GM21367 (cell line): ENCODE measurements around the gene TAF11L7.
"Not testable (repeated sequence)": the region's sequence is repeated elsewhere in the genome, so short reads cannot be mapped to it uniquely, and the experiment has no call there.

Source experiments
- ATAC-seq: cut with Tn5 transposase; IDR thresholded peaks from one replicate; pipeline ENCODE4 v1.9.1; 2021; ENCODE audit not compliant: unreplicated experiment

The TAF11L7 gene

DNA sequence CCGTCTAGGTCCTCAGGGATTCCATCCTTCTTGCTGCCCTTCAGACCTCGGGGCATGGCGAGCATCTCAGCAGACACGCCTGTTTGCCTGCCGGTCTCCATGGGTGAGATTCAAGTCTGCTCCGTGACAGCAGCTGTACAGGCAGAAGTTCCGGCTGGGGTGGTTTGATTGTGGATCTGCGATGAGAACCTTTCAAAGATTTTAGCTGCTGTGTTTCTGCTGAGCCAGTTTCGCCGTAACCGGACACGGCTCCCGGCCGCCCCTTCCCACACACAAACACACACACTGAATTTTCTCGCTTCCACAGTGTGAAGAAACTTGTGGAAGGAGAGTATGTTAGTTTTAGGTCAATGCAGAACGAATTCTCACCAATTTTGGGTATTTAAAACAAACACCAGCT lies at the start of gene TAF11L7:
TSS of gene TAF11L7 (minus strand) at position 101 of the 400 bp plus-strand sequence.
- not testable (repeated sequence) for ATAC-seq

DNA sequence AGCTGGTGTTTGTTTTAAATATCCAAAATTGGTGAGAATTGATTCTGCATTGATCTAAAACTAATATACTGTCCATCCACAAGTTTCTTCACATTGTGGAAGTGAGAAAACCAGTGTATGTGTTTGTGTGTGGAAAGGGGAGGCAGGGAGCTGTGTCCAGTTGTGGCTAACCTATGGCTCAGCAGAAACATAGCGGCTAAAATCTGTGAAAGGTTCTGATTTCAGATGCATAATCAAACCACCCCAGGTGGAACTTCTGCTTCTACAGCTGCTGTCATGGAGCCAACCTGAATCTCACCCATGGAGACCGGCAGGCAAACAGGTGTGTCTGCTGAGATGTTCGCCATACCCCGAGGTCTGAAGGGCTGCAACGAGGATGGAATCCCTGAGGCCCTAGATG lies 48.6 kb upstream of the TAF11L7 start, which contains the start of gene TAF11L14:
TSS of gene TAF11L14 (plus strand) at position 301 of the 400 bp plus-strand sequence.
- no peak for ATAC-seq

DNA sequence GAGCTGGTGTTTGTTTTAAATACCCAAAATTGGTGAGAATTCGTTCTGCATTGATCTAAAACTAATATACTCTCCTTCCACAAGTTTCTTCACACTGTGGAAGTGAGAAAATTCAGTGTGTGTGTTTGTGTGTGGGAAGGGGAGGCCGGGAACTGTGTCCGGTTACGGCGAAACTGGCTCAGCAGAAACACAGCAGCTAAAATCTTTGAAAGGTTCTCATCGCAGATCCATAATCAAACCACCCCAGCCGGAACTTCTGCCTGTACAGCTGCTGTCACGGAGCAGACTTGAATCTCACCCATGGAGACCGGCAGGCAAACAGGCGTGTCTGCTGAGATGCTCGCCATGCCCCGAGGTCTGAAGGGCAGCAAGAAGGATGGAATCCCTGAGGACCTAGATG lies 46.2 kb upstream of the TAF11L7 start, which contains the start of gene TAF11L13:
TSS of gene TAF11L13 (plus strand) at position 301 of the 400 bp plus-strand sequence.
- ATAC-seq, result not testable (repeated sequence)

DNA sequence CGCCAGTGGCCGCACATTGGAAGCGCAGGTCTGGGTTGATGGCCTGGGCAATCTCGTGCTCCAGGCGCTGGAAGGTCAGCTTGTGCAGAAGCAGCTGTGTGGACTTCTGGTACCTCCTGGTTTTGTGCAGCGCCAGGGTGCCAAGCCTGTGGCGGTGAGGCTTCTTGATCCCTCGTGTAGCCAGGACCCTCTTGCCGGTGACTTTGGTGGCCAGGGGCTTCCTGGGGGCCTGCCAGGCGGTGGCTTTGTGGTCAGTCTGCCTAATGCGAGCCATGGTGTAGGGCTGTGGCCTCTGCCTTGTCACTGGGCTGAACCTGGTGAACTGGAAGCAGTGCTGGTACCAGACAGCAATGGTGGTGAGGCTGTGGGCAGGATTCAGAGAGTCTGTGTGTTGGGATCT lies 40.1 kb upstream of the TAF11L7 start:
- no peak for ATAC-seq

DNA sequence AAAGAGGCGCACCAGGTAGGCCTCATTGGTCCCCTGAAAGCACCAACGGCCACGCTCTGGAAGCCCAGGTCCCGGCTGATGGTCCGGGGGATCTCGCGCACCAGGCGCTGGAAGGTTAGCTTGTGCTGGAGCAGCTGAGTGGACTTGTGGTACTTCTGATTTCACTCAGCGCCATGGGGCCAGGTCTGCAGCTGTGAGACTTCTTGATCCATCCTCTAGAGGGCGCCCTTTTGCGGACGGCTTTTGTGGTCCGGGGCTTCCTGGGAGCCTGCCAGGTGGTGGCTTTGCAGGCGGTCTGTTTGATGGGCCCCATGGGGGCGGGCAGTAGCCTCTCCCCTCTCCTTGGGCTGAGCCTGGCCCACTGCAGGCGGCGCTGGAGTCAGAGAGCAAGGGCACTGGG lies 35.1 kb upstream of the TAF11L7 start:
- no peak for ATAC-seq

DNA sequence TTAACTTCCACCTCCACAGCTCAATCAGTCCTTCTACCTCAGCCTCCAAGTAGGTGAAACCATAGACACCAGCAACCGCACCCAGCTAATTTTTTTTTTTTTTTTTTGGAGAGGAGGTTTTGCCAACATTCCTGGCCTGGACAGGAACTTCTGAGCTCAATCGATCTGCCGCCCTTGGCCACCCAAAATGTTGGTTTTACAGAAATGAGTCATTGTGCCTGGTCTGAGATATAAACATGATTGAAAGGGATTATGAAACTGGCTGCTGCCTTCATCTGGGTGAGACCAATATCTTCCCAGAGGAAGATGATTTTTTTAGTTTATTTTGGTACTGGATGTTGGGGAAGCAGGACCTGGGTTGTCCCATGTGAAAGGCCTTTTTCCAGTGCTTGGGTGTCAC lies 33.8 kb upstream of the TAF11L7 start:
- no peak for ATAC-seq

DNA sequence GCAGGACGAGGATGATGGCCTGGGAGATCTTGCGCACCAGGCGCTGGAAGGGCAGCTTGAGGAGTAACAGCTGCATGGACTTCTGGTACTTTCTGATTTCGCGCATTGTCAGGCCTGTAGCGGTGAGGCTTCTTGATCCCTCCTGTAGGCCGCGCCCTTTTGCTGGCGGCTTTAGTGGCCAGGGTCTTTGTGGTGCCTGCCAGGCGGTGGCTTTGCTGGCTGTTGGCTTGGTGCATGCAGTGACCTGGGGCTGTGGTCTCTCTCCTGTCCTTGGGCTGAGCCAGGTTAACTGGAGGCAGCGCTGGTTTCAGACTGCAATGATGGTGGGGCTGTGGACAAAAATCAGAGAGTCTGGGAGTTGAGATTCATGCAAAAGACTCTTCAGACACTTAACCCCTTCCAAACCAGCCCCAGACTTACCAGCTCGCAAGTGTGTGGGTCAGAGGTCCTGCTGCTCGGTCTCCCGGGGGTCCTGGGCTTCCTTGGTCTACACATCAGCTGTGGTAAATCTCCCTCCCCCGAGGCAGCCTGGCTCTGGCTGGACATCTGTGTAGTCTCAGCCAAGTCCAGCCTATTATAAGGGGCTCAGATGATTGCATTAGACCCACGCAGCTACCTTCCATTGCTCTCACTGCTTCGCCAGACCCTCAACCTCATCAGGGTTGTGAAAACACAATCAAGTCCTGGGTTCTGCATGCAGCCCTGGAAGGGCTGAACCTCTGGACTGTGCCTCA lies 29.5 kb upstream of the TAF11L7 start:
- ATAC-seq, result no peak

DNA sequence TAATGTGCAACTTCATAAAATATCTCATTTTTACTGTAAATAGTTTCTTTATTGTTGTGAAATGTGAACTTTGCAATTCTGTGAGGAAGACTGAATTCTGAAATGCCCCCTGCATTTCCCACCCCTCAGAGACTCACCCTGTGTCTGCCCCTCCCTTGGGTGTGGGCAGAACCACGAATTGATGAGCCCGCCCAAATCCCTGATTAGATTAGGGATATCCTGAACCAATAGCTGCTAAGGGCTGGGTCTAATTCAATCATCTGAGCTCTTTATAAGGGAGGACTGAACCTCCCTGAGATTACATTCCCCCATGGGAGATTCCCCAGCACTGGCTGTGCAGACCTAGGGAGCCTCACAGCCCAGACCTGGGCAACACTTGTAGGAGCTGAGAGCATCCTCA lies 24.5 kb upstream of the TAF11L7 start, which contains the start of gene TAF11L12:
TSS of gene TAF11L12 (plus strand) at position 301 of the 400 bp plus-strand sequence.
- ATAC-seq, result not testable (repeated sequence)

DNA sequence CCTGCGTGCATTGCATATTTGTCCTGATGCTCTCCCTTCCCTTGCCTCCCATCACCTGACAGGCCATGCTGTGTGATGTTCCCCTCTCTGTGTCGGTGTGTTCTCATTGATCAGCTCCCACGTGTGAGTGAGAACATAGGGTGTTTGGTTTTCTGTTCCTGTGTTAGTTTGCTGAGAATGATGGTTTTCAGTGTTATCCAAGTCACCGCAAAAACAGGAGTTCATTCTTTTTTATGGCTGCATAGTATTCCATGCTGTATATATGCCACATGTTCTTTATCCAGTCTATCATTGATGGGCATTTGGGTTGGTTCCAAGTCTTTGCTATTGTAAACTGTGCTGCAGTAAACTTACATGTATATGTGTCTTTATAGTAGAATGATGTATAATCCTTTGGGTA lies 21.9 kb upstream of the TAF11L7 start:
- ATAC-seq, result not testable (repeated sequence)

DNA sequence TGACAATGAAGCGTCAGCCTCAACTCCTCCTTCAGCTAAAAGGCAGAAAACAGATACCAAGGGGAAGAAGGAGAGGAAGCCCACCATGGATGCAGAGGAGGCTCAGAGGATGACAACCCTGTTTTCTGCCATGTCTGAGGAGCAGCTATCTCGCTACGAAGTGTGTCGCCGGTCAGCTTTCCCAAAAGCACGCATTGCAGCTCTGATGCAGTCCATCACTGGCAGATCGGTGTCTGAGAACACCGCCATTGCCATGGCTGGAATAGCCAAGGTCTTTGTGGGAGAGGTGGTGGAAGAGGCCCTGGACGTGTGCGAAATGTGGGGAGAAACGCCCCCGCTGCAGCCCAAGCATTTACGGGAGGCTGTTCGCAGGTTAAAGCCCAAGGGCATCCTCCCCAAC lies 19.4 kb upstream of the TAF11L7 start:
- ATAC-seq, result no peak

DNA sequence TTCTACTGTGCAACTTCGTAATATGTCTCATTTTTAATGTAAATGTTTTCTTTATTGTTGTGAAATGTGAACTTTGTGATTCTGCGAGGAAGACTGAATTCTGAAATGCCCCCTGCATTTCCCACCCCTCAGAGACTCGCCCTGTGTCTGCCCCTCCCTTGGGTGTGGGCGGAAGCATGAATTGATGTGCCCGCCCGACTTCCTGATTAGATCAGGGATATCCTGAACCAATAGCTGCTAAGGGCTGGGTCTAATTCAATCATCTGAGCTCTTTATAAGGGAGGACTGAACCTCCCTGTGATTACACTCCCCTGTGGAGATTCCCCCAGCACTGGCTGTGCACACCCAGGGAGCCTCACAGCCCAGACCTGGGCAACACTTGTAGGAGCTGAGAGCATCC lies 18.3 kb upstream of the TAF11L7 start, which contains the start of gene TAF11L11:
TSS of gene TAF11L11 (plus strand) at position 304 of the 400 bp plus-strand sequence.
- not testable (repeated sequence) for ATAC-seq

DNA sequence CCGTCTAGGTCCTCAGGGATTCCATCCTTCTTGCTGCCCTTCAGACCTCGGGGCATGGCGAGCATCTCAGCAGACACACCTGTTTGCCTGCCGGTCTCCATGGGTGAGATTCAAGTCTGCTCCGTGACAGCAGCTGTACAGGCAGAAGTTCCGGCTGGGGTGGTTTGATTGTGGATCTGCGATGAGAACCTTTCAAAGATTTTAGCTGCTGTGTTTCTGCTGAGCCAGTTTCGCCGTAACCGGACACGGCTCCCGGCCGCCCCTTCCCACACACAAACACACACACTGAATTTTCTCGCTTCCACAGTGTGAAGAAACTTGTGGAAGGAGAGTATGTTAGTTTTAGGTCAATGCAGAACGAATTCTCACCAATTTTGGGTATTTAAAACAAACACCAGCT lies 12.2 kb upstream of the TAF11L7 start, which contains the start of gene TAF11L10:
TSS of gene TAF11L10 (minus strand) at position 101 of the 400 bp plus-strand sequence.
- not testable (repeated sequence) for ATAC-seq

DNA sequence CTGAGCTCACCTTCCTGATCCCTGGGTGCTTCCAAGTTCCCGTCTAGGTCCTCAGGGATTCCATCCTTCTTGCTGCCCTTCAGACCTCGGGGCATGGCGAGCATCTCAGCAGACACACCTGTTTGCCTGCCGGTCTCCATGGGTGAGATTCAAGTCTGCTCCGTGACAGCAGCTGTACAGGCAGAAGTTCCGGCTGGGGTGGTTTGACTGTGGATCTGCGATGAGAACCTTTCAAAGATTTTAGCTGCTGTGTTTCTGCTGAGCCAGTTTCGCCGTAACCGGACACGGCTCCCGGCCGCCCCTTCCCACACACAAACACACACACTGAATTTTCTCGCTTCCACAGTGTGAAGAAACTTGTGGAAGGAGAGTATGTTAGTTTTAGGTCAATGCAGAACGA lies 8.7 kb upstream of the TAF11L7 start, which contains the start of gene TAF11L9:
TSS of gene TAF11L9 (minus strand) at position 140 of the 400 bp plus-strand sequence.
- ATAC-seq, result not testable (repeated sequence)

DNA sequence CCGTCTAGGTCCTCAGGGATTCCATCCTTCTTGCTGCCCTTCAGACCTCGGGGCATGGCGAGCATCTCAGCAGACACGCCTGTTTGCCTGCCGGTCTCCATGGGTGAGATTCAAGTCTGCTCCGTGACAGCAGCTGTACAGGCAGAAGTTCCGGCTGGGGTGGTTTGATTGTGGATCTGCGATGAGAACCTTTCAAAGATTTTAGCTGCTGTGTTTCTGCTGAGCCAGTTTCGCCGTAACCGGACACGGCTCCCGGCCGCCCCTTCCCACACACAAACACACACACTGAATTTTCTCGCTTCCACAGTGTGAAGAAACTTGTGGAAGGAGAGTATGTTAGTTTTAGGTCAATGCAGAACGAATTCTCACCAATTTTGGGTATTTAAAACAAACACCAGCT lies 5.3 kb upstream of the TAF11L7 start, which contains the start of gene TAF11L8:
TSS of gene TAF11L8 (minus strand) at position 101 of the 400 bp plus-strand sequence.
- not testable (repeated sequence) for ATAC-seq
